Measurements from ENCODE around the gene DARS1. TPM values are rescaled to one million over a fixed set of nuclear protein-coding genes. Genes with fewer than 3 reads are reported as not detected.

DARS1 gene
- total RNA-seq, 4 donors from 2014 or later, result 43.7 to 56.7 (median 50.3) TPM

DNA sequence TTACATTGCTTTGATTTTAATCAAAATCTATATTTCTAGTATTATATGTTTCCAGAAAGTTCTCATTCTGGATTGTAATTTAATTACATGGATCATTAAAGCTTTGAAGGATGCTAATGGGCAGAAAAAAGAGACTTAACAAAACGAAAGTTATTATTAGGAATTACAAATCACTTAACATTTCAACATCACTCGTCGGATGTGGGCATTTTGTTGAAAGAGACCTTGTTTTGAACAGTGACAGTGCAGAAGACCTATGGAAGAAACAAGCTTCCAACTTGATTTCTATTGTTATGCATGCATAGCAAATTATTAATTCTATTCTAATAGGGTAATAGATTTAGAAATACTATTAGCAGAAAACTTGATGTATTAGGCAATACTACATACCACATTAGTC lies 31.4 kb upstream of the DARS1 start:
- no peaks in the 10 kb centered on the region for H3K27me3 ChIP-seq
- no peak overlapping the region for H3K4me3 ChIP-seq
- 71 to 72% methylated on average over 3 of the region's 3 CpGs for WGBS, 2 donors
- H3K36me3 ChIP-seq, result no peaks in the 10 kb centered on the region
- H3K9me3 ChIP-seq, result no peaks in the 10 kb centered on the region
- DNase-seq (ENCODE audit: low spot score in 2 of 2), result no peak
- peaks cover 0 to 7% (median 0%) of the 10 kb centered on the region in 4 donors for H3K4me1 ChIP-seq
- H3K27ac ChIP-seq, result no peak overlapping the region
- TF ChIP-seq, protein P1, sequence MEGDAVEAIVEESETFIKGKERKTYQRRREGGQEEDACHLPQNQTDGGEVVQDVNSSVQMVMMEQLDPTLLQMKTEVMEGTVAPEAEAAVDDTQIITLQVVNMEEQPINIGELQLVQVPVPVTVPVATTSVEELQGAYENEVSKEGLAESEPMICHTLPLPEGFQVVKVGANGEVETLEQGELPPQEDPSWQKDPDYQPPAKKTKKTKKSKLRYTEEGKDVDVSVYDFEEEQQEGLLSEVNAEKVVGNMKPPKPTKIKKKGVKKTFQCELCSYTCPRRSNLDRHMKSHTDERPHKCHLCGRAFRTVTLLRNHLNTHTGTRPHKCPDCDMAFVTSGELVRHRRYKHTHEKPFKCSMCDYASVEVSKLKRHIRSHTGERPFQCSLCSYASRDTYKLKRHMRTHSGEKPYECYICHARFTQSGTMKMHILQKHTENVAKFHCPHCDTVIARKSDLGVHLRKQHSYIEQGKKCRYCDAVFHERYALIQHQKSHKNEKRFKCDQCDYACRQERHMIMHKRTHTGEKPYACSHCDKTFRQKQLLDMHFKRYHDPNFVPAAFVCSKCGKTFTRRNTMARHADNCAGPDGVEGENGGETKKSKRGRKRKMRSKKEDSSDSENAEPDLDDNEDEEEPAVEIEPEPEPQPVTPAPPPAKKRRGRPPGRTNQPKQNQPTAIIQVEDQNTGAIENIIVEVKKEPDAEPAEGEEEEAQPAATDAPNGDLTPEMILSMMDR (IDR thresholded peaks at IDR 0.05), result no peak
- TF ChIP-seq POLR2A (IDR thresholded peaks at IDR 0.05), result no peak
- TF ChIP-seq EP300 (IDR thresholded peaks at IDR 0.05), result no peak

DNA sequence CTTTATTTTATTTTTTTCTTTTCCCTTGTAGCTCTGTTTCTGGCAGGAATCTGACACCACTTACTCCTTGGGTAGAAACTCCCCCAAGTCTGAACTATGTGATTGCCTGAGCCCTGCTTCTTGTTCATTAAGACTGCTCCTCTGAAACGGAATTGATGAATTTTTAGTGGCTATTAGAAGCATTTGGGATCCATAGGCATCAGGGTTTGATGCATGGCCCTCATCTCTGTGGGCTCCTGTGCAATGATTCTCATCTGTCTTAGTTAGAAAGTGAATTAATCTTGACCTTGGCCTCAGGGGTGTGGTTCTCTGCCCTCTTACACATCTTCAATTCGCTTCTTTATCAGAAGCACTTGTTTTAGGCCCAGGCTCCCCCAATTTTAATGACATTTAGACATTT lies 31.0 kb upstream of the DARS1 start:
- H3K9me3 ChIP-seq, result no peaks in the 10 kb centered on the region
- no peak overlapping the region for H3K27ac ChIP-seq
- H3K27me3 ChIP-seq, result no peaks in the 10 kb centered on the region
- 63 to 68% methylated on average over 2 of the region's 2 CpGs for WGBS, 2 donors
- no peaks in the 10 kb centered on the region for H3K36me3 ChIP-seq
- TF ChIP-seq EP300 (IDR thresholded peaks at IDR 0.05), result no peak
- TF ChIP-seq, protein P1 (IDR thresholded peaks at IDR 0.05), result no peak
- TF ChIP-seq POLR2A (IDR thresholded peaks at IDR 0.05), result no peak
- H3K4me1 ChIP-seq, result peaks cover 0 to 7% (median 0%) of the 10 kb centered on the region in 4 donors
- no peak for DNase-seq (ENCODE audit: low spot score in 2 of 2)
- H3K4me3 ChIP-seq, result no peak overlapping the region

DNA sequence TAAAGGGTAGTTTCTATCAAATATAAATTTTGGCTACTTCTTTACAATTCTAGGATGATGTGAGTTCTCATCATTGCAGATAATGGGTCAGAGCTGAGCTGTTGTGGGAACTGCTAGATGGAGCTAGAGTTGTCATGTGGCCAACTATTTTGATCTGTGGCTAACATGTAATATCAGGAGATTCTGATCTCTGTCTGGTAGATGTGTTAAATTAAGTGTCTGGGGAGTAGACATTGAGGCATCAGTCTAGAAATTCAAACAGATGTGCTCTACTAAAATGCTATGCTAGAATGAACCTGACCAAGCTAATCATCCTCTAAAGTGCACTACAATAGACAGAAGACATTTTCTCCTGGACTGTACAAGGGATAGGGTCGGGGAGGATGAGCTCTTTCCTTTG lies 30.3 kb upstream of the DARS1 start:
- H3K36me3 ChIP-seq, result no peaks in the 10 kb centered on the region
- no peaks in the 10 kb centered on the region for H3K27me3 ChIP-seq
- no peak overlapping the region for H3K27ac ChIP-seq
- no peaks in the 10 kb centered on the region for H3K9me3 ChIP-seq
- H3K4me1 ChIP-seq, result peaks cover 0 to 7% (median 0%) of the 10 kb centered on the region in 4 donors
- 66 to 86% methylated on average over 1 of the region's 1 CpG for WGBS, 2 donors
- DNase-seq (ENCODE audit: low spot score in 2 of 2), result no peak
- H3K4me3 ChIP-seq, result no peak overlapping the region
- no peak for TF ChIP-seq EP300 (IDR thresholded peaks at IDR 0.05)
- TF ChIP-seq POLR2A (IDR thresholded peaks at IDR 0.05), result no peak
- TF ChIP-seq, protein P1 (IDR thresholded peaks at IDR 0.05), result no peak

DNA sequence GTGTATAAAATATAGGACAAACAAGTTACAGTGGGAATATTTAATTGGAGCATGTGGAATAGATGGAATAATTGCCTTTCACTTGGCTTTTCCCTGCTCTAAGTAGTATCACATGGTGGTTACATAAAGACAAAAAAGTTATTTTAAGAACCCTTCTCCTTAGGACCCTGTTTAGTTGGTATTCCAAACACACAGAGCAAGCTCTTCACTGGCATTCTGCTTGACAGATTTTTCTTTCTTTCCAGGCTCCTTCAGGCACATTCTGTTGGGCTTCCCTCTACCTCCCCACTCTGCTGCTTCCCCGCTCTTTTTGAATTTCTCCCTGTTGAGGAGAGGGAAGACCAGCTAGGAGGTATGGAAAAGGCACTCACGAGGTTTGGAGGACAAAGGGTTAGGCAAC lies 29.0 kb upstream of the DARS1 start:
- TF ChIP-seq, protein P1 (IDR thresholded peaks at IDR 0.05), result no peak
- no peaks in the 10 kb centered on the region for H3K9me3 ChIP-seq
- no peaks in the 10 kb centered on the region for H3K36me3 ChIP-seq
- no peak overlapping the region for H3K27ac ChIP-seq
- no peak overlapping the region for H3K4me3 ChIP-seq
- WGBS, 2 donors, result 76 to 81% methylated on average over 2 of the region's 2 CpGs
- DNase-seq (ENCODE audit: low spot score in 2 of 2), result no peak
- peaks cover 0 to 7% (median 0%) of the 10 kb centered on the region in 4 donors for H3K4me1 ChIP-seq
- H3K27me3 ChIP-seq, result no peaks in the 10 kb centered on the region

DNA sequence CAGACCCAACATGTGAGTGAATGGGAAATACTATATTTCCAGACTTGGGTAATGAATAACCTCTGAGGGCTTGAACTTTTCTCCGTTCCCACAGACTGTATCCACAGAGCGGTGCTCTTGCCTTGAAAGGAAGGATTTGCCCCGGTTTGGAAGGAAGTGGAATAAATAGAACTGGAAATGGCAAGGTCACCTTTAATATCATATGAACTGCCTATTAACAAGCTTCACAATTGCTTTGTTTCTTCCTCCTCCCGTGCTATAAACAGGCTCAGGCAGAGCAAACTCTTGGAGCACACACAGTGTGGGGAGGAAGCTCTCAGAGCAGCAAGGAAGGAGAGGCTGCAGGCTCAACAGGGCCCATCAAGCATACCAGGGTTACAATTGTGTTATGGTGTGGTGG lies 28.5 kb upstream of the DARS1 start:
- DNase-seq (ENCODE audit: low spot score in 2 of 2), result no peak
- Histone ChIP-seq H3K27me3 (no peaks in the 10 kb centered on the region), H3K36me3 (no peaks in the 10 kb centered on the region), H3K4me3 (no peak overlapping the region), H3K27ac (no peak overlapping the region), H3K4me1 (peaks cover 0 to 7% (median 0%) of the 10 kb centered on the region in 4 donors), H3K9me3 (no peaks in the 10 kb centered on the region)
- TF ChIP-seq EP300 (IDR thresholded peaks at IDR 0.05) (no peak), POLR2A (IDR thresholded peaks at IDR 0.05) (no peak)
- TF ChIP-seq, protein P1 (IDR thresholded peaks at IDR 0.05), result no peak
- WGBS, 2 donors, result 25 to 27% methylated on average over 4 of the region's 4 CpGs

Measured in tibial nerve (tissue), 4 donors.